AML-193 (cell line): ENCODE results near the gene KDM3B.
"Not testable (repeated sequence)": the region's sequence is repeated elsewhere in the genome, so short reads cannot be mapped to it uniquely, and the experiment has no call there.

ENCODE experiments used
- DNase-seq, 2 experiments: peaks; one replicate each; lab custom pipeline; 2025; lab: John Stamatoyannopoulos, UW

KDM3B gene

DNA sequence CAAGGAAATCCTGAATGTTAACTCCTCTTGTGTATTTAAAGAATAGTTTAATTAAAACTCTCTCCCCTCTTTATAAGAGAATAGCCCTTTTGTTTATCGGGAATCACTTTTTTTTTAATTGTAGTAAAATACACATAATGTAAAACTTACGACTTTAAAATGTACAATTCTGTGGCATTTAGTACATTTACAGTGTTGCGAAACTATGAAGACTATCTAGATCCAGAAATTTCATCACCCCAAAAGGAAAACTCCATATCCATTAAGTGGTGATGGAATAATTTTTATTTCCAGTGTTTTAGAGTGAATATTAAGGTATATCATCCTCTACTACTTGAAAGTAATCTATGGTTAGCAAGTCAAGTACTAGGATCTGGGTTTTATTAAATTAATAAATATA is 36.8 kb downstream of the KDM3B start:
- DNase-seq, result no peak

DNA sequence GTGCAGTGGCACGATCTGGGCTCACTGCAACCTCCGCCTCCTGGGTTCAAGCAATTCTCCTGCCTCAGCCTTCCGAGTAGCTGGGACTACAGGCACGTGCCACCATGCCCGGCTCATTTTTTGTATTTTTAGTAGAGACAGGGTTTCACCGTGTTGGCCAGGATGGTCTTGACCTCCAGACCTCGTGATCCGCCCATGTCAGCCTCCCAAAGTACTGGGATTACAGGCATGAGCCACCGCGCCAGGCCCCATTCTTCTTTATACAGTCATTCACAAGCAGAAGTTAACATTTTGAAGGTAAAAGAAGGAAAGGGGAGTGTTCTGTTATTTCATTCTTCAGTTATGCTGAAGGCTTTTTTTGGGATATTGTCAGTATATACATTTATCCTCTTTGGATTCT is 37.4 kb downstream of the KDM3B start:
- DNase-seq, result not testable (repeated sequence)

DNA sequence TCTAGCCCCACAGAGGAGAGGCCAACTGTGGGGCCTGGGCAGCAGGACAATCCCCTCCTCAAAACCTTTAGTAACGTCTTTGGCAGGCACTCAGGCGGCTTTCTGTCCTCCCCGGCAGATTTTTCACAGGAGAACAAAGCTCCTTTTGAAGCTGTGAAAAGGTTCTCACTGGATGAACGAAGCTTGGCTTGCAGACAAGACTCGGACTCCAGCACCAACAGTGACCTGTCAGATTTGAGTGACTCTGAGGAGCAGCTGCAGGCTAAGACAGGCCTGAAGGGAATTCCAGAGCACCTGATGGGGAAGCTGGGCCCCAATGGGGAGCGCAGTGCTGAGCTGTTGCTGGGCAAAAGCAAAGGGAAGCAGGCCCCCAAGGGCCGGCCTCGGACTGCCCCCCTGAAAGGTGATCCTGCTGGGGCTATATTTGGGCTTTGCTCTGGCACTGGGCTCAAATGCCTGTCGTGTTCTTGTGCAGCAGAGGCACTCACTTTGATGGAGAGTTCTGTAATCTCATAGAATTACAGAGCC is 39.4 kb downstream of the KDM3B start:
- DNase-seq, result no peak

DNA sequence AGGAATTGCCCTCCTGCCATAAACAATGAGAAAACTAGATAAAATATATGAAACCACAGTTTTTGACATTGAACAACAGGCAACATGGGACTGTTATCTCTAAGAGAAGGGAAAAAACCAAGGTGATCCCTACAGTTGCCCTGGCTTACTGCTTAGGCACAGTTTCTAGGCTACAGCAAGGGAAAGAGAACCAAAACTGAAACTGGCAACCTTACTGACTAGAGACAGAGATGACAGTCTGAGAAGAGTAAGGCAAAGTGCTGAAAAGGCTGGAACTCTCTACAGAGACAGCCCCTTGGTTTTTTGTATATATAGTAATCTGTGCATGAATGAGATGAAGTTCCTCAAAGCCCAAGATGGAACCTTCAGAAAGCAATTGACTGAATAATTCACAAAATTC is 50.2 kb downstream of the KDM3B start:
- no peak for DNase-seq

DNA sequence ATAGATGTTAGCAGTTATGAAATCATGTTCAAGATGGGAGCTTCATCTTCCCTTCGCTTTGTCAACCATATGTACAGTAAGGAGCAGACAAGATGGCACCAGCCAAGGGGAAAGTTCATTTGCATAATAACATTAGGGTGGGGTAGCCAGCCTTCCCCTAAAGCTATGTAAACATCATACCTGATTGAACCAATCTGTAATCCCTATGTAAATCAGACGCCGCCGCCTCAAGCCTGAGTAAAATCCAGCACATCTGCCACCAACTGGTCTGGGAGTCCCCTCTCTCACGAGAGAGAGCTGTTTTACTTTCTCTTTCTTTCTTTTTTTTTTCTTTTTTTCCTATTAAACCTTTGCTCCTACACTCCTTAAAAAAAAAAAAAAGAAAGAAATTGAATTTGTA is 55.5 kb downstream of the KDM3B start:
- DNase-seq, result no peak

DNA sequence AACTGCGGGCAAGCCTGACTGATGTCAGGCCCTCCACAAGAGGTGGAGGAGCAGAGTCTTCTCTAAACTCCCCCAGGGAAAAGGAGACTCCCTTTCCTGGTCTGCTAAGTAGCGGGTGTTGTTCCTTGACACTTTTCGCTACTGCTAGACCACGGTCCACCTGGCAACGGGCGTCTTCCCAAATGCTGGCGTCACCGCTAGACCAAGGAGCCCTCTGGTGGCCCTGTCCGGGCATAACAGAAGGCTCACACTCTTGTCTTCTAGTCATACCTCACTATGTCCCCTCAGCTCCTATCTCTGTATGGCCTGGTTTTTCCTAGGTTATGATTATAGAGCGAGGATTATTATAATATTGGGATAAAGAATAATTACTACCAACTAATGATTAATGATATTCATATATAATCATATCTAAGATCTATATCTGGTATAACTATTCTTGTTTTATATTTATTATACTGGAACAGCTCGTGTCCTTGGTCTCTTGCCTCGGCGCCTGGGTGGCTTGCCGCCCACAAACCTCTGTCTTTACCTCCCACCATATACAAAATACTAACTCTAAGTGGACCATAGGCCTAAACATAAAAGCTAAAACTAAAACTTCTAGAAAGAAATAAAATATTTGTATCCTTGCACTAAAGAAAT is 58.6 kb downstream of the KDM3B start:
- DNase-seq, result not testable (repeated sequence)

DNA sequence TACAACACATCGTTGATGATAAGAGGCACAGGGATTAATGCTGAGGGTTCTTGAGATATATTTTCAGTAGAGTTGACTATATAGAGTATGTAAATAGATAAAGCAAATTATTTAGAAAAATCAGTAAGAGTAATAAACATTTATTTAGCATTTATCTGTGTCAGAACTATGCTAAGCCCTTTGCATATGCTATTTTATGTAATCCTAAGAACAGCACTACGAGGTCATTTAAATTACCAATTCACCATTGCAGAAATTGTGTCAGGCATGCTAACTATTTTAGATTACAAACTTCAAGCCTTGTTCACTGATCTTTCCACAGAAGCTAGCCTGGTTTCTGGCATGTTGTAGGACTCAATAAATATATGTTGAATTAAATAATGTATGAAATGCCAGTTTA is 66.0 kb downstream of the KDM3B start:
- DNase-seq, result no peak

DNA sequence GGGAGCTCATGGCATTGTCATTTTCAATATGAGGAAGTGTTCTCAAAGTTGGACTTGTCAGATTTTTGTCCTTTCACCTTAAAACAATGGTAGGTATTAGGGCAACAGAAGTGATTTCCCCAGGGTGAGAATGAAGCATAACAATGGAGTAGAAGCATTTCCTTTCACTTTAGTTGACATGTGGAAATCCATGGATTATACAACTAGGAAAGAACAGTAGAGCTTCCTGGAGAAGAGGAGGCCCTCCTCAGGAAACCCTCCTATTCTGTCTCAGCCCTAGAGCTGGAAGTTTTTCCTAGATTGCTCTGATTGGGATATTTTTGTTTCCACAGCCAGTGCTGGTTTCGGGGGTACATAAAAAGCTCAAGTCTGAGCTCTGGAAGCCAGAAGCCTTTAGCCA is 72.6 kb downstream of the KDM3B start:
- DNase-seq, result no peak

DNA sequence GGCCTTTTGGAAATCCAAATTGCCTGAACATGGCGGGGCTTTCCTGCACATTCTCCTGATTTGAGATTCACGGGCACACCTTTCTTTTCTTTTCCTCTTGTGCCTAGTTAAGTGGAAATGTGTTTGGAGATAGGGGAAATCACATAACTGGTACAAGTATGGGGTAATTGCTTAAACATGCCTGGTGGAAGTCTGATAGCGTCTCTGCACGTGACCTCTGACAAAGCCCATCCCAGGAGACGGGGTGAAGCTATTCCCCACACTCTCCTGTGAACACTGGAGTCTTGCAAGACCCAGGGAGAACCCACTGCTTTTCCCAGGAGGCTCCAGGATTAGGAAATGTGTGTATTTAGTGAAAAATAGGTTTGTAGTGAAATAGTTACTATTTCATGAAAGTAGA is 83.5 kb downstream of the KDM3B start:
- DNase-seq, result no peak

DNA sequence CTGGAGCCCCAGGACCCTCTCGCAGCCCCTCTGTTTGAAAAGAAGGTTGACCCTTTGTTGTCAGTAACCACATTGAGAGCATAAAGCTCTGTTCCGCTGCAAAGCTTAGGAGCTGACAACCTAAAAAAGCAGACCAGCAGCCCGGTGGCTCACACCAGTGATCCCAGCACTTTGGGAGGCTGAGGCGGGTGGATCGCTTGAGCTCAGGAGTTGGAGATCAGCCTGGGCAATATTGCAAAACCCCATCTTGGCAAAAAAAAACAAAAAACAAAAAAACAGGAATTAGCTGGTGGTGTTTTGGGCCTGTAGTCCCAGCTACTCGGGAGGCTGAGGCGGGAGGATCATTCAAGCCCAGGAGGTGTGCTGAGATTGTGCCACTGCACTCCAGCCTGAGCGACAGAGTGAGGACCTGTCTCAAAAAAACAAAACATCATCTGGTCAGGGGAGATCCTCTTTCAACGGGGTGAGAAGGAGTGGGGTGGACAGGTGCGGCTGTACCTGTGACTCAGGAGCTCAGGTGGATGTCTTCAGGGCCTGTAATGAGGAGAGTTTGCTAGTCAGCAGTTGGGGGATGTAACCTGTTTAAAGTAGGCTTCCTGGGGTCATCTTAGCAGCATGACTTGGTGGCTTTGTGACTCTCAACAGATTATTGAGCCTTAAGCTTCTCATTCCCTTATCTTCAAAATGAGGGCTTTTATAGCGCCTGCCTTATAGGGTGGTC is 85.7 kb downstream of the KDM3B start:
- no peak for DNase-seq

DNA sequence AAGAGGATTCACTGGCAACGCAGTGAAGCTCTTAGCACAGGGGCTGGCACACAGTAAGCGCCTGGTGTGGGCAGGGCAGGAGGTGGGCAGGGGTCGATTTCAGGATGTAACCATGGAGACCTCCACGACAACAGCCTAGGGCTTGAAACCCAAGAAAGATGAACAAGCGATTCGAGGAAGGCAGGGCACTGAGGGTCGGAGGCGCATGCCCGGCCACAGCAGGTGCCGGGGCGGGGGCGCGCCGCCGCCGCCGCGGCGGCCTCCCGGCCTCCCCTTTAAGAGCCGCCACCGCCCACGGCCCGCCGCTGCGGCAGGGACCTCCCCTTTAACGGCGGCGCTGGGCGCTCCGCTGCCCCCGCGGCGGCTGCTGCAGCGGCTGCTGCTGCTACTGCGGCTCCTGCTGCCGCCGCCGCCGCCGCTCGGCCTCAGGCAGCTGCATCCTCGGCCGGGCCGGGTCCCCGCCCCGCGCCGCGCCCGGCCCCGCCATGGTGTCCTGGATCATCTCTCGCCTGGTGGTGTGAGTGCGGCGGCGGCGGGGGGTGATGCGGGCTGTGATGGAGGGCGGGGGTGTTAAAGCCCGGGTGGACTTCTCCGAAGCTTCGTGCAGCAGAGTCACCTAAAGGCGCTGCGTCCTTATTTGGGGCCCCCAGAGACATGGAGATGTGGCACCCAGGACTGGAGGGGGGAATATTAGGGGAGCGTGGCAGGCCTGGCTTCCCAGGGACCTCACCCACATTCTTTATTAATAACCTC is 86.4 kb downstream of the KDM3B start, which contains the start of gene REEP2:
TSS of gene REEP2 (plus strand) at position 334 of the 753 bp plus-strand sequence. CDS start at position 486, 152 bp downstream.
- no peak for DNase-seq

DNA sequence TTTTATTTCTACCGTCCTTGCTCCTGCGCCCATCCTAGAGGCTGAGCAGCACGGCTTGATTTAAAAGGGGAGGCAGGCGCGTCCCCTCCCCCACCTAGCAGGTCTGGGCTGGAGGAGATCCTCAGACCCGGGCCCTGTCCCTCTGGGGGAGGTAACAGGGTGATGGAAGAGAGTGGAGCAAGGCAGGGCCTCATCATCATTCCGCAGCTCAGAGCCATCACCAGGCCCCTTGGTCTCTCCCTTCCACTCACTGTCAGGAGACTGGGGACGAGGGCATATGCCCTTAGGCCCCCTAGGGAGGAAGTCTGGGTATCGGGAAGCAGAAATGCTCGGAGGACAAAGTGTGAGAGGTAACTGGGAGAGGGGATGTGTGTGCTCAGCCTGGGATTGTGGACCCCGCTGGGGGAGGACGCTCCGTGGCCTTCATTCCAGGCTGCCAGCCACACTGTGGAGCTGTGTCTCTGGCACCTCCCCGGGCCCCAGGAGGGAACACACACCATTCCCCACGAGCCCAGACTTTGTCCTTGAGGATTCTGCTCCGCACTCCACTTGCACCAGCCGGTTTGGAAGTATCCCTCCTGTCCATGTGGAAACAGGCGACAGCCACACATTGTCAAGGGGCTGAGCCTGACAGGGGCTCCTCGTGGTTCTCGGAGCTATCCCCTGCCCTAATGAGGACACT is 87.1 kb downstream of the KDM3B start:
- DNase-seq, result no peak

DNA sequence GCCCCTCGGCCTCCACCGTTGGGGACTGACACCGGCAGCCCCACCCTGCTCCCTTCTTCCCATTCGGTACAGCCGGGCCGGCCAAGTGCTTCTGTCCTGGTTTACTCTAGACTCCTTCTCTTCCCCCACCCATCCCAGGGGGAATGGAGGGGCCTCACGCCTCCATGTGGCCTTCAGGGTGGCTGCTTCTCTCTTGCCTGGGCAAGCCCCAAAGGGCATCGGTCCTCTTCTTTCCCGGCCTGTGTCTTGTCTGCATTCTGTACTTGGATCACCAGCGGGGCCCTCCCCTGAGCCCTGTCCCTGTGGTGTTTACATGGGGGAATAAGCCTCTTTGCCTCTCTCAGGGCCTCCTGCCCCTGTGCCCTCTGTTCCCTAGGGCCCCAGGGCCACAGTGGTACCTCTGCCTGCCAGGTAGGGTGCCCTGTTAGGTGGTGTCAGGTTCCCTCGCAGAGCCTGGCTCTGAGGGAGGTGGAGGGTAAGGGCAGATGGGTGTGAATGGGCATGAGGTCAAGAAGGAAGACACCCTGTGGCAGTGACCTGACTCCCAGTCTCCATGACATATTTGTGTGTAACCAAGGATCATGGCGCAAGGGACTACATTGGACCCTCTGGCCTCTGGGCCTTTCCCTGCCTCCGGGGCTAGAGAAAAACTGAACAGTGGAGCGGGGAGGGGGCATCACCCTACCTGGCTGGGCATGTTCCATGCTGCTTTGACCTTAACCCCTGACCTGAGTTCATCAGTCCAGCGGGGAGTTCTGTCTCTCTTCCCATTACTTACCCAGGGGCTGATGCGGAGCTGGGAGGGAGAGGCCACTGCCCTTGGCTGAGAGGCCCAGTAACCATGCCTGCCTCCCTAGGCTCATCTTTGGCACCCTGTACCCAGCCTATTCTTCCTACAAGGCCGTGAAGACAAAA is 87.9 kb downstream of the KDM3B start:
- no peak for DNase-seq

DNA sequence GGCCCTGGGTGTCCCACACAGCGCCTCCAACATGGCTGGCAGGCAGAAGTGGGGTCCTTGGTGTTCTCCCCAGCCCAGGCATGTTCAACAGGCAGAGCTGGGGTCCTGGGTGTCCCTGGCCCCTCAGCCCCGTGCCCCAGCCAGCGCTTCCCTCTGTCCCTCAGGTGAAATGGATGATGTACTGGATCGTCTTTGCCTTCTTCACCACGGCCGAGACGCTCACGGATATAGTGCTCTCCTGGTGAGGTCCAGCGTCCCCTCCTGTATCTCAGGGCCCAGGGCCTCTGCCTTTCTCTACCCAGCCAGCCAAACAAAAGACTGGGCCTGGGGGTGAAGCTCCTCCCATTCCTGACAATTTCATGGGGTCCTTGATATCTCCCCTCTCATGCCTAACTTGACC is 88.7 kb downstream of the KDM3B start:
- no peak for DNase-seq

DNA sequence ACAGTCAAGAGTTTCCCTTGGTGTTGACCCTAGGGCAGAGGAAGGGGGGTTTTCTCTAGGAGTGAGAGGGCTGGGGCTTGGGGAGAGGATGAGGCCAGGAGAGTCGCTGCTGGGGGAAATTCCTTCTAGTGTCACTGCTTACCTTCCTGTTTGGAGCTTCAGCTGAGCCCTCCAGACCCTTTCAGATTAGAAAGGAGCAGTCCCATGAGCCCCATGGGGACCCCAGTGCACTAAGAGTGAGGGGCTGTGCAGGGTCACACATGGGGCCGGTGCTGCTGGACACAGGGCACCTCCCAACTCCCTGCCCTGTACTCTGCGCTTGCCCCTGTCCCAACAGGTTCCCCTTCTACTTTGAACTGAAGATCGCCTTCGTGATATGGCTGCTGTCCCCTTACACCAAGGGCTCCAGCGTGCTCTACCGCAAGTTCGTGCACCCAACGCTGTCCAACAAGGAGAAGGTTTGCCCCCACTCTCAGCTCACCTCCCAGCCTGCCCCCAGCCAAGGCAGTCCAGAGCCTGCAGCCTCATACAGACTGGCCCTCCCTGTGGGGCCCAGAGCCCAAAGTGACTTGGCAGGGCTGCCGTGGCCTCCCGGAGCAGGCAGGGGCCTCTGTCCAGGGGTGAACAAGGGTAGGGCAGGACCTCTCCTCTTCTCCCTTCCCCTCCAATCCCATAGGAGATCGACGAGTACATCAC is 91.7 kb downstream of the KDM3B start:
- no peak for DNase-seq

DNA sequence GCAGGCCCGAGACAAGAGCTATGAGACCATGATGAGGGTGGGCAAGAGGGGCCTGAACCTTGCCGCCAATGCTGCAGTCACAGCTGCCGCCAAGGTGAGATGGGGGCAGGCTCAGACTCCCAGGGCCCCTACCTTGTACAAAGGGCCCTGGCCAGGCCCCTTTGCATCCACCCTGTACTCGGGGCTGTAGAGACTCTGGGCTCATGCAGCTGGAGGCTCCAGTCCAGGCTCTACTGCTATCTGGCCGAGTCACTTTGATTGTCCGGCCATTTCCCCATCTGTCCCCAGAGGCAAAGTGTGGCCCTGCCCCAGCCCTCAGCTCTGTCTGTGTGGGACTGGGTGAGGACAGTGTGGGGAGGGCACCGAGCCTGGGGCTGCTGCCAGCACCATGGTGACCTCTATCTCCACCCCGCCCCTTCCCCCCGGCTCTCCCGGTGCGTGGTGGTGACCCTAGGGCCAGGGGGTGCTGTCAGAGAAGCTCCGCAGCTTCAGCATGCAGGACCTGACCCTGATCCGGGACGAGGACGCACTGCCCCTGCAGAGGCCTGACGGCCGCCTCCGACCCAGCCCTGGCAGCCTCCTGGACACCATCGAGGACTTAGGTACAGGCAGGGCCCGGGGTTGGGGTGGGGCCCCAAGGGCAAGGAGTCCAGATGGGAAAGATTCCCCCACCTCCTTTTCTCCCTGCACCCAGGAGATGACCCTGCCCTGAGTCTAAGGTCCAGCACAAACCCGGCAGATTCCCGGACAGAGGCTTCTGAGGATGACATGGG is 92.5 kb downstream of the KDM3B start:
- no peak for DNase-seq

DNA sequence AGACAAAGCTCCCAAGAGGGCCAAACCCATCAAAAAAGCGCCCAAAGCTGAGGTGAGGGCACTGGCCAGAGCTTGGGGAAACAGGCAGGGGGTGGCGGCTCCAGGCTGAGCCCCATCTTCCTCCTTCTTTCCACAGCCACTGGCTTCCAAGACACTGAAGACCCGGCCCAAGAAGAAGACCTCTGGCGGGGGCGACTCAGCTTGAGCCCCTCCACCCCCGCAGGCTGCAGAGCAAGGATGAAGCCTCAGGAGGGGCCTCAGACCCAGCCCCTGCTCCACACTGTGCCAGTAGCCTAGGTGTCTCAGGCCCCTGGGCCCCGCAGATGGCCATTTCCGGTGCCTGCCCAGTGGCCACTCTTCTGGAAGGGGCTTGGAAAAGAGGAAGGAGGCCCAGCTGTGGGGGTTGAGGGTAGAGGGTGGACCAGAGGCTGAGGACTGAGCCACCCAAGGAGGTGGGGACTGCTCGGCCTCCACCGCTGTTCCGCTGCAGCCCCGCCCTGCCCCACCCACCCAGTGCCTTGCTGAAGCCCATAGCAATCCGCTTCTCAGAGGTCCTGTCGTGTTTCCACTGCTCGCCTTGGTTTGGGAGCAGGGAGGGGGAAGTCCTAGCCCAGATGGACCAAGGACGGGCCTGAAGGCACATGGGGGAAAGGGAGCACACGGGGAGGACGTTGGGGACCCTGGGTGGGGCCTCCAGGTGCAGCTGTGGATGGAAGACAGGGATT is 93.2 kb downstream of the KDM3B start:
- no peak for DNase-seq

DNA sequence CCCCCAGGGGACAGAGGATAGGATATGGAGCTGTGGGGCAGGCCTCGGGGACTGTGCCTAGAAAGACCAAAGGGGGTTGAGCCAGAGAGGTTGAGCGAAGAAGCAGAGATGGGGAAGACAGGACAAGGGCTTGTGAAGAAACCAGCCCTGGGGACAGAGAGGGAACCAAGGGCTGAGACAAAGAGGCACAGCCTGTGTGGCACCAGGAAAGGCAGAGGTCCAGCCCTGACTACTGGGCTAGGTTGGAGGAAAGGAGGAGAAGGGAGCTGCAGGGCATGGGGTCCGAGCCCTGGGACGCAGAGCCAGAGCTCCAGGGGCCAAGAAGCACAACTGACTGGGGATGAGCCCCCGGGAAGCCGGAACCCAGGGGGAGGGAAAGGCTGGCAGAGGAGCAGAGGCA is 95.6 kb downstream of the KDM3B start:
- DNase-seq, result no peak
